Right ventricle myocardium superior (tissue), 1 donor: ENCODE data around the gene SAA1. TPM values are rescaled to one million over a fixed set of nuclear protein-coding genes. Genes with fewer than 3 reads are reported as not detected.
"Not testable (repeated sequence)": the region's sequence is repeated elsewhere in the genome, so short reads cannot be mapped to it uniquely, and the experiment has no call there.

Source experiments
- ATAC-seq: fragments of 200-7000 bp; cut with Tn5 transposase; one replicate; pipeline ENCODE4 v1.9.1; 2020; ENCODE audit warnings: mild to moderate bottlenecking; ENCODE audit not compliant: poor library complexity
- DNase-seq: peaks from one replicate; pipeline ENCODE4 v3.0.0-alpha.2; 2020
- intact Hi-C: fragments of 100-400 bp; cut with DNase I; formaldehyde crosslinking; loops from one replicate; pipeline ENCODE4 v1.11.2; 2022
- long read RNA-seq: library from polyadenylated mRNA; unstranded; transcript quantifications from one replicate; pipeline ENCODE4 v2.0.0, GENCODE V29; 2021
- total RNA-seq: library from RNA; stranded (reverse); fragmentation: NEBNext Ultra II Directional; extraction: Animal tissue kit (Norgen Biotek cat#: 25700); gene quantifications from one replicate; pipeline ENCODE4 v1.2.1, GENCODE V29; 2021
- donor health status: DM: no; HTN: yes; CAD: no; lungs with severe emphysema.

SAA1 gene
- total RNA-seq: 6.9 TPM
- long read RNA-seq, partial matches to known transcripts: 1 of 2 reads
- long read RNA-seq, other reads (novel, unspliced or antisense): 0 of 2 reads

- DNase-seq: no peak
- no peak for ATAC-seq
- intact Hi-C loops: no loop called here
These were observed at the start of gene SAA1 for GRCh38 chr11:18265949-18266348. TSS of gene SAA1 (plus strand) at chr11:18266264. CDS start at chr11:18266888, 624 bp downstream.

- DNase-seq (no peak), ATAC-seq (no peak)
- intact Hi-C loops: no loop called here
These were observed 44.7 kb upstream of the SAA1 start for GRCh38 chr11:18221274-18221876.

- intact Hi-C loops: no loop called here
- DNase-seq (no peak), ATAC-seq (no peak)
These were observed 43.1 kb upstream of the SAA1 start for GRCh38 chr11:18222814-18223421.

GRCh38 chr11:18223591-18224387, 42.3 kb upstream of the SAA1 start:
- intact Hi-C loops: no loop called here
- DNase-seq: no peak
- no peak for ATAC-seq

- DNase-seq: no peak
- no peak for ATAC-seq
- intact Hi-C loops: no loop called here
These were observed 40.2 kb upstream of the SAA1 start for GRCh38 chr11:18225913-18226312.

GRCh38 chr11:18229501-18229900, 36.6 kb upstream of the SAA1 start:
- DNase-seq (no peak), ATAC-seq (no peak)
- intact Hi-C loops: no loop called here

- intact Hi-C loops: no loop called here
- no peak for DNase-seq
- no peak for ATAC-seq
These were observed 35.2 kb upstream of the SAA1 start for GRCh38 chr11:18230859-18231258.

GRCh38 chr11:18233912-18234311, 32.2 kb upstream of the SAA1 start:
- intact Hi-C loops: no loop called here
- DNase-seq (no peak), ATAC-seq (no peak)

GRCh38 chr11:18235394-18236334, 30.4 kb upstream of the SAA1 start:
- intact Hi-C loops: no loop called here
- no peak for DNase-seq
- no peak for ATAC-seq

- no peak for DNase-seq
- ATAC-seq: no peak
- intact Hi-C loops: no loop called here
These were observed 29.3 kb upstream of the SAA1 start, which contains the start of gene SAA4 for GRCh38 chr11:18236664-18237356. TSS of gene SAA4 (minus strand) at chr11:18236802. CDS start at chr11:18235926, 876 bp downstream.

GRCh38 chr11:18239655-18240054, 26.4 kb upstream of the SAA1 start:
- ATAC-seq: no peak
- intact Hi-C loops: no loop called here
- DNase-seq: no peak

GRCh38 chr11:18243783-18244362, 22.2 kb upstream of the SAA1 start:
- ATAC-seq (no peak), DNase-seq (no peak)
- intact Hi-C loops: no loop called here

GRCh38 chr11:18245396-18245795, 20.7 kb upstream of the SAA1 start:
- DNase-seq (no peak), ATAC-seq (no peak)

GRCh38 chr11:18246379-18247190, 19.5 kb upstream of the SAA1 start:
- DNase-seq, intact Hi-C loops, ATAC-seq: not testable (repeated sequence)

More at GRCh38 chr11:18245396-18245795, 20.7 kb upstream of the SAA1 start:
- intact Hi-C loops: no loop called here

- ATAC-seq, DNase-seq, intact Hi-C loops: not testable (repeated sequence)
These were observed 18.9 kb upstream of the SAA1 start for GRCh38 chr11:18247191-18247581.

GRCh38 chr11:18248561-18248960, 17.5 kb upstream of the SAA1 start, which contains the start of gene SAA2:
TSS of gene SAA2 (minus strand) at chr11:18248668. CDS start at chr11:18248011, 657 bp downstream.
- DNase-seq (no peak), ATAC-seq (no peak)
- intact Hi-C loops: no loop called here

- DNase-seq (no peak), ATAC-seq (no peak)
- intact Hi-C loops: no loop called here
These were observed 12.8 kb upstream of the SAA1 start for GRCh38 chr11:18253233-18253632.
